ENCODE measurements around the gene DAB2.
"Not testable (repeated sequence)": the region's sequence is repeated elsewhere in the genome, so short reads cannot be mapped to it uniquely, and the experiment has no call there.

The DAB2 gene

DNA sequence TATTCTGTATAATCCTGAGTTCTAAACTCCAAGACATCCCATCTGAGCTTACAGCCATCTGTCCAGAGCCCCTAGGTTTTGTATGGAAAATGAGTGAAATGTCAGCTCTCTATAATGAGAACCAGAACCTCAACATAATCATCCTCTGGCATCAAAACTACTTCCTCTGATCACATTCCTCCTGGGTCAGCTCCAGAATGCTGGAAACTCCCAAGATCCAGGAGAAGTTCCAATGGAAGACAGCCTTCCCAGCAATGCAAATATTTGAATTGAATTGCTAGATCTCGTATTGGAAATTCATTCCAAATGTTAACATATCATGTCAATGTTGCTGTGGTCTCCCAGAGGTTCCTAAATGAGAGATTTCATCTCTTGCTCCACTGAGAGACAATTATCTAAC lies 84.3 kb downstream of the DAB2 start:
- DNase-seq (ENCODE audit: low read depth), result no peak

DNA sequence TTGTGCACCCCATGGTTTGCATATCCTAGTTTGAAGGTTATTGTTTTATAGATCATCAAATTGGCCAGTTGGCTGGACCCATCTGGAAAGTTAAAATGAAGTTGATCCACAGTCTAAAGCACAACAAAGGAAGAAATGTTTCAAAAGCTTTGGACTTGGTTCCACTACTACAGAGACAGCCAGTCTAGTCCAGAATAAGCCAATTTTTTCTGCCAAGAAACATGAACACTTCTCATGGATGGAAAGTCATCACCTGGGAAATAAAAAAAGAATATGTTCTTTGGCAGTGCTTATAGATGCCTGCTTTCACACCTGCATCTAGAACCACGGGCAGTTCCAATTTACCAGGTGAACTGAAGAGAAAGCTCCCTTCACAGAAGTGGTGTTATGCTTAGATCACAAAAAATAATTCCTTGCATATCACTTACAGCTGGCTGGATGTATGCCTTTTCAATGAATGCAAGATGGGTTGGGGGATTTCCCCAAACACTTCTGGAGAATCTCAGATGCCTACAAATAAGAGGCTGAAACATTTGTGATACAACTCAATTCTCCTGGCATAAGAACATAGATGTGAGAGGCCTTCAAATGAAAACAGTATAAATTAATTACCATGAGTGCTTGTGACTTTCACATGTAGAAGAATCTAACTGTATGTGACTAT lies 87.4 kb downstream of the DAB2 start:
- DNase-seq (ENCODE audit: low read depth), result no peak

DNA sequence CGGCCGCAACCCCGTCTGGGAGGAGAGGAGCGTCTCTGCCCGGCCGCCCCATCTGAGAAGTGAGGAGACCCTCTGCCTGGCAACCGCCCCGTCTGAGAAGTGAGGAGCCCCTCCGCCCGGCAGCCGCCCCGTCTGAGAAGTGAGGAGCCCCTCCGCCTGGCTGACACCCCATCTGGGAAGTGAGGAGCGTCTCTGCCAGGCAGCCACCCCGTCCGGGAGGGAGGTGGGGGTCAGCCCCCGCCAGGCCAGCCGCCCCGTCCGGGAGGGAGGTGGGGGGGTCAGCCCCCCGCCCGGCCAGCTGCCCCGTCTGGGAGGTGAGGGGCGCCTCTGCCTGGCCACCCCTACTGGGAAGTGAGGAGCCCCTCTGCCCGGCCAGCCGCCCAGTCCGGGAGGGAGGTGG lies 90.5 kb downstream of the DAB2 start:
- not testable (repeated sequence) for DNase-seq (ENCODE audit: low read depth)

DNA sequence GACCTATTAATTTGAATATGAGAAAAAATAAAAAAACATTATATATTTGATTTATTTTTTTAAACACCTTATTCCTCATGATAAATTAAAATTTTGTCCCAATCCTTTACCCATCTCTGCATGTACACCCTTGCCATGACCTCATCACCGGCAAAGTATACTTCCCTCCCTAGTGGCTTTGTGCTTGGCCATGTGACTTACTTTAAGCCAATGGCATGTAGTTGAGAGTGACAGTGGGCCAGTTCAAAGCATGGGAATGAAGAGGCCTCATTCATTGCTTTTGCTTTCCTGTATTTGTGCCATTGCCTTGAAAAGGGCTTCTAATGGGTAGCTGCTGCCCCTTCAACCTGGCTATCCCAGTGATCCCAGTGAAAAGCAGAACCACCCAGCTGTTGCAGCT lies 91.7 kb downstream of the DAB2 start:
- no peak for DNase-seq (ENCODE audit: low read depth)

DNA sequence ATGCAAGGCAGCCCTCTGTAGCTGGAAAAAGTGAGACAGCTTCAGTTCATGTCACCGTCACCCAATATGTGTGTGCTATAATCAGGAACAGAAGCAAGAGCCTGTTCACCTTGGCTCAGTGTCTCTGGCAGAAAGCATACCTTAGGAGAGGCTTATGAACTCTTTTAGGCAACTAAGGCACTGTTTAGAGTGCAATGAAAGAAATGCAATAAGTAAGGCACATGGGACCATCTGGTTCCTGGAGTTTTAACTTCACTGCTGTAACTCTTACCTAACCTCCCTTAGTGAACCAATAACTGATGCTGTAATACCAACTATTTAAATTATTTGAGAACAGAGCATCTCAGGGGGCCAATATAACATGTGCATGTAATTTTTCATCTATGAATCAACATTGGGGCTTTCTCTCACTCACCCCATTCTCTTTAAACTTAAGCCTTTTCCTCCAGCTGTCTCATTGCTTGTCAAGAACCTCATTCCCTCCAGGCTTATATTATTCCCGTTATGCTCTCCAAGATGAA lies 92.9 kb downstream of the DAB2 start:
- no peak for DNase-seq (ENCODE audit: low read depth)

DNA sequence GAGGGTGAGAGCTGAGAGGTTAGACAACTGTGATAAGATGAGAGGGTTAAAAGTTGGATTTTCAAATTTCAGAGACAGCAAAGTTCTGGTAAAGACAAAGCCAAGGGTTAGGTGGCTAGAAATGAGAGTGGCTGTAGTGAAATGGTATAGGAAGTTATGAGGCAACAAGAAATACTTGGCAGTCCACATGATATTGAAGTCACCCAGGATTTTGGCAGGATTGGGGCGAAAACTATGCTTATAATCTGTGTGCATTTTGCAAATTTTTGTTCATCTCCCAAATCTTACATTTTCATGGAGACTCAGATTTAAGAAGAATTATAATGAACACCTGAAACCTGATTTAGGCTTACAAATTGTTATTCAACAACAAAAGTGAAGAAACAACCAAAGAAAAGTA lies 96.0 kb downstream of the DAB2 start:
- no peak for DNase-seq (ENCODE audit: low read depth)

DNA sequence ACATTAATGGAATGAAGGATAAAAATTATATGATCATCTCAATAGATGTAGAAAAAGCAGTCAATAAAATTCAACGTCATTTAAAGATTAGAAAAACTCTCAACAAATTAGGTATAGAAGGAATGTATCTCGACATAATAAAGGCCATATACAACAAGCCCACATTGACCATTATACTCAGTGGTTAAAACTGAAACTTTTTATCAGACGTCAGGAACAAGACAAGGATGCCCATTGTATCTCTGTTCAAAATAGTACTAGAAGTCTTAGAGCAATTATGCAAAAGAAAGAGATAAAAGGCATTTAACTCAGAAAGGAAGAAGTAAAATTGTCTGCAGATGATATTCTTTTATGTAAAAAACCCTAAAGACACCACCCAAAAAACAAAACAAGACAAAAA lies 101.2 kb downstream of the DAB2 start:
- DNase-seq (ENCODE audit: low read depth), result no peak
